ENCODE data around the gene PTDSS2.
"Not testable (repeated sequence)": the region's sequence is repeated elsewhere in the genome, so short reads cannot be mapped to it uniquely, and the experiment has no call there.

PTDSS2 gene

DNA sequence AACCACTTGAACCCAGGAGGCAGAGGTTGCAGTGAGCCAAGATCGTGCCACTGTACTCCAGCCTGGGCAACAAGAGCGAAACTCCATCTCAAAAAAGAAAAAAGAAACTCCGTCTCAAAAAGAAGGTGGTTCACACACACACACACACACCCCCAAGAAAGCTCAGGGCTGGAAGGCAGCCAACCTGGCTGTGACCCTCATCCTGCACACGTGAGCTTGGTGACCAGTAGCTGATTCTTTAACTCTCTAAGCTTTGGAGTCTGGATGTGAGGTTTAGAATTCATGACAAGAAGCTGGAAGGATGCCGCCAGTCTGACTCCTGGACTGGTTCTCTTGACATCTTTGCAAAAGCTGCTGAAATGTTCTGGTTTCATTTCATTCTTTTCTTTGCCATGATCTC is 58.9 kb downstream of the PTDSS2 start:
- no peak for DNase-seq (ENCODE audit: low read depth in 1 of 2, low spot score in 1 of 2)
- no peak for TF ChIP-seq JUND (IDR thresholded peaks at IDR 0.05; ENCODE audit: low read depth)
- in situ Hi-C loops (cut with HindIII; ENCODE audit: low pct_unique_long_range_greater_than_20kb, low sequenced_read_pairs), result no loop called here

DNA sequence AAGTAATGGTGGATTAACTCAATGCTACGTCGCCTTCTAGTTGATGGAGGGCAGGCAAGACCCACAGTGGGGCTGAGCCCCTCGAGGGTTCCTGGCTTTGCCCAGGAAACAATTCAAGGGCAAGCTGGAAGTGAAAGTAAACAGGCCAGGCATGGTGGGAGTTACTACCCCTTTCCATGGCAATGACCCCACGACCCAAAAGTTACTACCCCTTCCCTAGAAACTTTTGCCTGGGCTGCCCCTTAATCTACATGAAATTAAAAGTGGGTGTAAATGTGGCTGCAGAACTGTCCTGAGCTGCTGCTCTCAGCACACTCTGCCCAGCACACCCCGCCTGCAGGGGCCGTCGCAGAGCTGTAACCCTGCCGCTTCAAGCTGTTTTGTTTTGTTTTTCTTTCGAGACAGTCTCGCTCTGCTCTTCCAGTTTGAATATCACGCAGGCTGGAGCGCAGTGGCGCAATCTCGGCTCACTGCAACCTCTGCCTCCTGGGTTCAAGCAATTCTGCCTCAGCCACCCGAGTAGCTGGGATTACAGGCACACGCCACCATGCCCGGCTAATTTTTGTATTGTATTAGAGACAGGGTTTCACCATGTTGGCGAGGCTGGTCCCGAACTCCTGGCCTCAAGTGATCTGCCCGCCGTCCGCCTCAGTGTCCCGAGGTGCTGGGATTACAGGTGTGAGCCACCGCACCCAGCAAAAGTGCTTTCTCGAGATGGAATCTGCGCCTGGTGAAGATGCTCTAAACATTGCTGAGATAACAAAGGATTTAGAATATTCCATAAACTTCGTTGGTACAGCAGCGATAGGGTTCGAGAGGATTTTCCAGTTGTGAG is 62.9 kb downstream of the PTDSS2 start:
- no peak for TF ChIP-seq JUND (IDR thresholded peaks at IDR 0.05; ENCODE audit: low read depth)
- in situ Hi-C loops (cut with HindIII; ENCODE audit: low pct_unique_long_range_greater_than_20kb, low sequenced_read_pairs), result no loop called here
- no peak for DNase-seq (ENCODE audit: low read depth in 1 of 2, low spot score in 1 of 2)

DNA sequence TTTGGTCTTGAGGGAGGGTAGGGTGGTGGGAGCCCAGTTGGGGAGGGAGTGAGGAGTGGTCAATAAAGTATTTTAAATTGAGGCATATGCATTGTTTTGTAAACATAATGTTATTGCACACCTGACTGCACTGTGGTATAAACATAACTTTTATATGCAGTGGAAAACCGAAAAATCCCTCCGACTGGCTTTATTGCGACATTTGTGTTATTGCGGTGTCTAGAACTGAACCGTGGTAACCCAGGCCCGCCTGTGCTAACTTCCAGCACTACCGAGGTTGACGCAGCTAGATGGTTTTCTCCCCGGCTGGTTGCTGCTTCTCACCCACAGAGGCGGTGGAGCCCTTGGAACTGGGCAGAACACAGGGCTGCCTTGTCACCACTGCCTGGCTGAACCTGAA is 64.5 kb downstream of the PTDSS2 start:
- TF ChIP-seq JUND (IDR thresholded peaks at IDR 0.05; ENCODE audit: low read depth), result no peak
- in situ Hi-C loops (cut with HindIII; ENCODE audit: low pct_unique_long_range_greater_than_20kb, low sequenced_read_pairs), result no loop called here
- no peak for DNase-seq (ENCODE audit: low read depth in 1 of 2, low spot score in 1 of 2)

DNA sequence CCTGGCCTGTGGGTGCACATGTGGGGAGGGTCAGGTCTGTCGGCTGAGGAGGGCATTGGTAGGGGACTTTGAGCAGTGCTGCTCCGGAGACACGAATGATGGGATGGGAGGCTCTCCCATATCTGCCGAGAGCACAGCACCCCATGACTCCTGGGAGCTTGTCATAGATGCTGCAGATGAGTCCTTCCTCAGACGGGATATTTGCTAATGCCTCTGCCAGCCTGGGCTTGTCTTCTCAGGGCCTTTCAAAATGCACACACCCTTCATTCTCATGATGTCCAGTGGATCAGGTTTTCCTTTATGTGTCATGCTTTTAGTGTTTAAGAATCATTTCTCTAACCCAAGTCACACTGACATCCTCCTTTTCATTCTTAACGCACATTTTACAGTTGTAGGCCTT is 65.1 kb downstream of the PTDSS2 start:
- in situ Hi-C loops (cut with HindIII; ENCODE audit: low pct_unique_long_range_greater_than_20kb, low sequenced_read_pairs), result no loop called here
- TF ChIP-seq JUND (IDR thresholded peaks at IDR 0.05; ENCODE audit: low read depth), result no peak
- DNase-seq (ENCODE audit: low read depth in 1 of 2, low spot score in 1 of 2), result peak in 1 of 2 experiments; percentile 64

DNA sequence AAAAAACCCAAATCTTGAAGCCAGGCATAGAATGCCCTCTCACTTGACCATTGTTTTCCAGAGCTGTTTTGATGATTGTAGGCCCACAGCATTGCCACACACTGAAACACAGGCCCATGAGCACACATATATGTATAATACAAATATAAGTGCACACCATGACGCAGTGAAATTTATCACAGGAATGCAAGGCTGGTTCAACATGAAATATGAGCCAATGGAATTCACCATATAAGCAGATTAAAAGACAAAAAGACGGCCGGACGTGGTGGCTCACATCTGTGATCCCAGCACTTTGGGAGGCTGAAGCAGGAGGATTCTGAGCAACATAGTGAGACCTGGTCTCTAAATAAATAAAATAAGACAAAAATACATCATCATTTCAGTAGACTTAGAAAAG is 66.3 kb downstream of the PTDSS2 start:
- TF ChIP-seq JUND (IDR thresholded peaks at IDR 0.05; ENCODE audit: low read depth), result no peak
- in situ Hi-C loops (cut with HindIII; ENCODE audit: low pct_unique_long_range_greater_than_20kb, low sequenced_read_pairs), result no loop called here
- no peak for DNase-seq (ENCODE audit: low read depth in 1 of 2, low spot score in 1 of 2)

DNA sequence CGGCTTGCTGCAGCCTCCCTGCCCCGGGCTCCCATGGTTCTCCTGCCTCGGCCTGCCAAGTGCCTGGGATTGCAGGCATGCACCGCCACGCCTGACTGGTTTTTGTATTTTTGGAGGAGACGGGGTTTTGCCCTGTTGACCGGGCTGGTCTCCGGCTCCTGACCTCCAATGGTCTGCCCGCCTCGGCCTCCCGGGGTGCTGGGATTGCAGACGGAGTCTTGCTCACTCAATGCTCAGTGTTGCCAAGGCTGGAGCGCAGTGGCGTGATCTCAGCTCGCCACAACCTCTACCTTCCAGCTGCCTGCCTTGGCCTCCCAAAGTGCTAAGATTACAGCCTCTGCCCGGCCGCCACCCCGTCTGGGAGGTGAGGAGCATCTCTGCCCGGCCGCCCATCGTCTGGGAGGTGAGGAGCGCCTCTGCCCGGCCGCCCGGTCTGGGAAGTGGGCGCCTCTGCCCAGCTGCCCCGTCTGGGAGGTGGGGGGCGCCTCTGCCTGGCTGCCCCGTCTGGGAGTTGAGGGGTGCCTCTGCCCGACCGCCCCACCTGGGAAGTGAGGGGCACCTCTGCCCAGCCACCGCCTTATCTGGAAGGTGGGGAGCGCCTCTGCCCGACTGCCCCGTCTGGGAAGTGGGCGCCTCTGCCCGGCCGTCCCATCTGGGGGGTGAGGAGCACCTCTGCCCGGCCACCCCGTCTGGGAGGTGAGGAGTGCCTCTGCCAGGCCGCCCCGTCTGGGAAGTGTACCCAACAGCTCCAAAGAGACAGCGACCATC is 67.0 kb downstream of the PTDSS2 start:
- DNase-seq (ENCODE audit: low read depth in 1 of 2, low spot score in 1 of 2); in situ Hi-C loops (cut with HindIII; ENCODE audit: low pct_unique_long_range_greater_than_20kb, low sequenced_read_pairs): not testable (repeated sequence)

DNA sequence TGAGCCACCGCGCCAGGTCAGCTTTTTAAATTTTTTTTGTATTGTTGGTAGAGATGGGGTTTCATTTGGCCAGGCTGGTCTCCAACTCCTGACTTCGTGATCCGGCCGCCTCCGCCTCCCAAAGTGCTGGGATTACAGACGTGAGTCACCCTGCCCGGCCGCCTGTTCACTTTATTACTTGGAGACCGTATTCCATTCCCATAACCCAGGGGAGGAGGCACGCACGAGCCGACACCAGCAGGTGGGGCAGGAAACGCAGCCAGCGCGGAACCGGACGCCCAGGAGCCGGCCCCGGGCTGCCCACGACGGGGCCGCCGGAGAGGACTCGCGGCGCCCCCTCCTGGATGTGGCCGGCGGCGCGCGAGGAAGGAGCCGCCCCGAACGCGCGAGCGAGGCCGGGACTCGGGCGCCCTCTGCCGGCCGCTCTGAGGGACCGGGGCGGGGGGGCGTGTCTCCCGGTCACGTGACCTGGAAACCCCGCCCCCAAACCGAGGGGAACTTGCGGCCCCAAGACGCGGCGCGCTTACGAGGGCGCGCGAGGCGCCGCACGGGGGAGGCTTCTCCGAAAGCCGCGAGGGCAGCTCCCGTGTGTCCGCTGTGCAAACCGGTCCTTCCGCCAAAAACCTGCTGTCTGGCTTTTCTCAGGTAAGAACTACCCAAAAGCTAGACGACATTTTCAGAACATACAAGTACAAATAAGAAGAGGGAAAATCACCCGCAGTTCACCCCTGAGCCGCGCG is 68.6 kb downstream of the PTDSS2 start:
- in situ Hi-C loops (cut with HindIII; ENCODE audit: low pct_unique_long_range_greater_than_20kb, low sequenced_read_pairs), result no loop called here
- TF ChIP-seq JUND (IDR thresholded peaks at IDR 0.05; ENCODE audit: low read depth), result no peak
- DNase-seq (ENCODE audit: low read depth in 1 of 2, low spot score in 1 of 2), result peak; percentile 67 to 94

DNA sequence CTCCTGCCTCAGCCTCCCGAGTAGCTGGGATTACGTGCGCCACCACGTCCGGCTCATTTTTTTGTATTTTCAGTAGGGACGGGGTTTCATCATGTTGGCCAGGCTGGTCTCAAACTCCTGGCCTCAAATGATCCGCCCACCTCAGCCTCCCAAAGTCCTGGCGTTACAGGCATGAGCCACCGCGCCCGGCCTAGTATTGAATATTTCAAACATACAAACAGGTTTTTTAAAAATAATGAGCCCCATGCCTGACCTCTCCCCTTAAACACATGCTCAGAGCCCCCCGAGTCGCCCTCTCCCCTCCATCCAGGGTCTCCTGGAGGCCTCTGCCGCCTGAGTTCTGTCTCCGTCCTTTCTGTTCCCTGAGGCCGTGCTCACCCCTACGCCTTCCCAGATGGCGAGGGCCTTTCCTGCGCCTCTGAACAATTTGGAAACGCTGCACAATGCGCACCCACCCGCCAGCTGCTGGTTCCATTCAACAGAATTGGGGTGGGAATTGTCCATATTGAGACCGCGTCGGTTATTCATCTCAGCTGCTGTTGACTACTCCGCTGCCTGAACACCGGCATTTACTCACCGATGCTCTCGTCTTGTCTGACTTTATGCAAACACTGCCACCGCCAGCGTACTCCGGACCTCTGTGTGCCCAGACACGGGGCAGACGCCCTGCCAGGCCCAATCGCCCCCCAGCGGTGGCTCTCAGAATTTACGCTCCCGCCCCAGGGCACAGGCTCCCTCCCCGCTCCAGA is 70.5 kb downstream of the PTDSS2 start:
- TF ChIP-seq JUND (IDR thresholded peaks at IDR 0.05; ENCODE audit: low read depth), result no peak
- in situ Hi-C loops (cut with HindIII; ENCODE audit: low pct_unique_long_range_greater_than_20kb, low sequenced_read_pairs), result no loop called here
- no peak for DNase-seq (ENCODE audit: low read depth in 1 of 2, low spot score in 1 of 2)

DNA sequence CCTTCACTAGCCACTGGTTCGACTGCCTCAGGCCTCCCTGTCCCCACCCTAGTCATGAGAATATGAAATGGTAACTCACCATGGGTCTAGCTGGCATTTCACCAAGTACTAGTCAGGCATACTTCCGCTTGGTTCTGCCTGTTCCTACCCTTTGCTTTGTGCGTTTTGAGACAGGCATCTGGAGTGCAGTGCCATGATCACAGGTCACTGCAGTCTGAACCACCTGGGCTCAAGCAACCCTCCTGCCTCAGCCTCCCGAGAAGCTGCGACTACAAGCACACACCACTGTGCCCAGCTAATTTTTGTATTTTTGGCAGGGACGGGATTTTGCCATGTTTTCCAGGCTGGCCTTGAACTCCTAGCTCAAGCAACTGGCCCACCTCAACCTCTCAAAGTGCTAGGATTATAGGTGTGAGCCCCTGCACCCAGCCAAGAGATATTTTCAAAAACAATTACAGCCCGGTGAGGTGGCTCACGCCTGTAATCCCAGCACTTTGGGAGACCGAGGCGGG is 71.2 kb downstream of the PTDSS2 start:
- in situ Hi-C loops (cut with HindIII; ENCODE audit: low pct_unique_long_range_greater_than_20kb, low sequenced_read_pairs), result no loop called here
- DNase-seq (ENCODE audit: low read depth in 1 of 2, low spot score in 1 of 2), result no peak
- no peak for TF ChIP-seq JUND (IDR thresholded peaks at IDR 0.05; ENCODE audit: low read depth)

DNA sequence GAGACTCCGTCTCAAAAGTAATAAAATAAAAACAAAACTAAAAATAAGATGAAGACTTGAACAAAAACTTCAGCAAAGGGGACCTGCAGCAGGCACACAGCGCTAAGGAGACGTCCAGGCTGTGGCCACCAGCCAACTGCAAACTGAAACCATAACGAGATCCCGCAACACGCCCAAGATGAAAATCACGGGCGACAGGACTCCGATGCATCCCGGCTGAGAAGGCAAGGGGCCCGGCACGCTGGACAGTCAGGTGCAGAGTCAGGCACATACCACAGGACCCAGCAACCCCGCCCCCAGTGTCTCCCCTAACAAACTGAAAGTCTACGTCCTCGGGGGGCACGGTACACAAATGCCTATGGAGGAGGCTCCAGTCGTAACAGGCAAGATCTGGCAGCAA is 76.1 kb downstream of the PTDSS2 start:
- TF ChIP-seq JUND (IDR thresholded peaks at IDR 0.05; ENCODE audit: low read depth), result no peak
- peak; percentile 40 to 59 for DNase-seq (ENCODE audit: low read depth in 1 of 2, low spot score in 1 of 2)
- in situ Hi-C loops (cut with HindIII; ENCODE audit: low pct_unique_long_range_greater_than_20kb, low sequenced_read_pairs), result no loop called here

DNA sequence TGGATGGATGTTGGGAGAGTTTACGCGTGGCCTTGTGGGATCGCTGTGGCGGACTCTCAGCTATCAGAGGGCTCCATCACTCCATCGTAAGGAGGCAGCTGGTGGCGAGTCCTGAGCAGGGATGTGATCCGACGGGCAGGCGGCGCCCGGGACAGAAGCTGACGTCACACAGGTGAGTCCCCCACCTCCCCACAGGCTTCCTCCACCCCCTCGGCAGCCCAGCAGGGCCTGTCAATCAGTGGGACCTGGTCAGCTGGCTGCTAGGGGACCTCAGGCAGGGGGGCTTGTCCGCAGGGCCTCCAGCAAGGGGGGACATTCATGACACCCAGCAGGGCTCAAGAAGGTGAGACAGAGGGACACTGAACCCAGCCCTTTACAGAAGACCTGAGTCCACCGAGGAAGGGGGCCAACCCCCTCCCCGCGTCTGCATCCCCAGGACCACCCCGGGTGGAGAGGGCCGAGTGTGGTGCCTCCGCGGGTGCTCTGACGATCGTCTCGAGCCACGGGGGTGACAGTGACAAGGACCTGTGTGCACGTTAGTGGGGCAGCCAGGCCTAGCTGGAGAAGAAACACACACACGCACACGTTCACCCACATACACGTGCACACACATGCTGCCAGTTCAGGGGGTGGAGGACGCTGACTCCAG is 78.2 kb downstream of the PTDSS2 start:
- in situ Hi-C loops (cut with HindIII; ENCODE audit: low pct_unique_long_range_greater_than_20kb, low sequenced_read_pairs), result no loop called here
- no peak for DNase-seq (ENCODE audit: low read depth in 1 of 2, low spot score in 1 of 2)
- no peak for TF ChIP-seq JUND (IDR thresholded peaks at IDR 0.05; ENCODE audit: low read depth)

All from T47D (cell line).